HepG2 (cell line): ENCODE measurements around the gene CLEC16A. TPM values are rescaled to one million over a fixed set of nuclear protein-coding genes. Genes with fewer than 3 reads are reported as not detected.
A peak's percentile ranks its signal among the peaks of the same experiment; 100 is the strongest.

Experiments used
- CBX5 ChIP-seq: sonication (generic); formaldehyde crosslinking; IDR thresholded peaks from 2 replicates; pipeline ENCODE4 v1.4.0; 2020; ENCODE audit warnings: missing genetic modification reagents, borderline replicate concordance
- CHD4 ChIP-seq: fragments of 200-600 bp; sonication (generic); IDR thresholded peaks from 2 replicates; pipeline ENCODE4 v1.7.0; 2017; ENCODE audit warnings: mild to moderate bottlenecking, low read length, borderline replicate concordance
- DR1 ChIP-seq: sonication (generic); formaldehyde crosslinking; IDR thresholded peaks from 2 replicates; pipeline ENCODE4 v1.8.0; 2021; ENCODE audit warnings: mild to moderate bottlenecking, missing genetic modification reagents, inconsistent platforms
- ETV6 ChIP-seq: sonication (generic); formaldehyde crosslinking; conservative IDR thresholded peaks from 2 replicates; pipeline ENCODE4 v1.4.0; 2020; ENCODE audit warnings: missing genetic modification reagents
- FLYWCH1 ChIP-seq: sonication (generic); formaldehyde crosslinking; IDR thresholded peaks from 2 replicates; pipeline ENCODE4 v1.8.1; 2023; ENCODE audit warnings: mild to moderate bottlenecking, missing genetic modification reagents
- MBNL3 ChIP-seq: fragments of 250-450 bp; sonication (Bioruptor Pico); conservative IDR thresholded peaks from 2 replicates; pipeline ENCODE4 v1.8.0; 2022; ENCODE audit warnings: mild to moderate bottlenecking, inconsistent platforms
- NFE2L2 ChIP-seq: fragments of 150-350 bp; IDR thresholded peaks from 2 replicates; pipeline ENCODE4 v1.6.1; 2014; ENCODE audit warnings: low read length
- SMARCE1 ChIP-seq: fragments of 450-650 bp; IDR thresholded peaks from 2 replicates; pipeline ENCODE4 v1.6.1; 2017; ENCODE audit warnings: borderline replicate concordance
- SRSF9 ChIP-seq: fragments of 200-400 bp; formaldehyde crosslinking; IDR thresholded peaks from 2 replicates; pipeline ENCODE4 v1.6.1; 2018; ENCODE audit warnings: borderline replicate concordance, mild to moderate bottlenecking, low read depth, low read length; ENCODE audit not compliant: insufficient read depth, poor library complexity, severe bottlenecking
- TAF15 ChIP-seq: fragments of 200-400 bp; formaldehyde crosslinking; IDR thresholded peaks from one replicate; pipeline ENCODE4 v1.6.1; 2018; ENCODE audit warnings: mild to moderate bottlenecking, low read depth, low read length; ENCODE audit not compliant: poor library complexity, severe bottlenecking
- TBX2 ChIP-seq: sonication (generic); formaldehyde crosslinking; IDR thresholded peaks from 2 replicates; pipeline ENCODE4 v1.5.0; 2020; ENCODE audit warnings: missing genetic modification reagents, mild to moderate bottlenecking, borderline replicate concordance
- ZC3H4 ChIP-seq: sonication (generic); formaldehyde crosslinking; IDR thresholded peaks from 2 replicates; pipeline ENCODE4 v1.4.0; 2020; ENCODE audit warnings: missing genetic modification reagents, borderline replicate concordance
- ZFP1 ChIP-seq: IDR thresholded peaks from 2 replicates; pipeline ENCODE4 v1.6.1; 2016
- ZFP90 ChIP-seq: sonication (generic); formaldehyde crosslinking; IDR thresholded peaks from 2 replicates; pipeline ENCODE4 v1.8.0; 2022; ENCODE audit warnings: missing genetic modification reagents, mild to moderate bottlenecking, inconsistent platforms, borderline replicate concordance
- ZNF30 ChIP-seq: sonication (generic); formaldehyde crosslinking; IDR thresholded peaks from 2 replicates; pipeline ENCODE4 v1.5.0; 2020; ENCODE audit warnings: mild to moderate bottlenecking, missing genetic modification reagents
- ZSCAN21 ChIP-seq: sonication (generic); formaldehyde crosslinking; IDR thresholded peaks from 2 replicates; pipeline ENCODE4 v1.8.0; 2022; ENCODE audit warnings: mild to moderate bottlenecking, missing genetic modification reagents, moderate library complexity, borderline replicate concordance
- polyA plus RNA-seq, 8 experiments: library from polyadenylated mRNA; depleted of rRNA in 3 of 8; stranded (reverse) in 7 of 8; unstranded in 1 of 8; fragments of >200 nt; fragmentation: Illumina TruSeq in 4 of 8; extraction: Trizol in 4 of 8; gene quantifications; 2 replicates each; pipeline versions ENCODE4 v1.2.1 to v1.2.3, GENCODE V29; 2011 to 2016; ENCODE audit warnings: low read depth in 4 of 8, missing spikeins in 1 of 8, mixed read lengths in 1 of 8; ENCODE audit not compliant: insufficient read depth in 1 of 8
- total RNA-seq, 5 experiments: library from RNA; depleted of rRNA; stranded (reverse); fragments of >200 nt; fragmentation: Illumina TruSeq; extraction: Trizol; gene quantifications; 2 replicates each; pipeline ENCODE4 v1.2.3, GENCODE V29; 2016; ENCODE audit warnings: low read depth in 1 of 5
- TF ChIP-seq, protein P1 (sequence below): IDR thresholded peaks from 2 replicates; pipeline ENCODE4 v1.6.1; 2016; ENCODE audit warnings: low read depth, control low read depth
- TF ChIP-seq, protein P2 (sequence below): sonication (generic); formaldehyde crosslinking; IDR thresholded peaks from 2 replicates; pipeline ENCODE4 v1.9.0; 2021; ENCODE audit warnings: missing genetic modification reagents, borderline replicate concordance
- TF ChIP-seq, protein P3 (sequence below): sonication (generic); formaldehyde crosslinking; IDR thresholded peaks from 2 replicates; pipeline ENCODE4 v1.4.0; 2020; ENCODE audit warnings: mild to moderate bottlenecking, low read depth, missing genetic modification reagents
- TF ChIP-seq, protein P4 (sequence below): sonication (generic); formaldehyde crosslinking; IDR thresholded peaks from 2 replicates; pipeline ENCODE4 v1.4.0; 2020; ENCODE audit warnings: missing genetic modification reagents, borderline replicate concordance
- TF ChIP-seq, protein P5 (sequence below): IDR thresholded peaks from 2 replicates; pipeline ENCODE4 v1.6.1; 2016

CLEC16A gene
- total and polyA plus RNA-seq, 2 of the 13 experiments (the other 11 are each of a cell fraction or from before 2014, with no cell fraction given): 8.5 to 10.3 TPM

DNA sequence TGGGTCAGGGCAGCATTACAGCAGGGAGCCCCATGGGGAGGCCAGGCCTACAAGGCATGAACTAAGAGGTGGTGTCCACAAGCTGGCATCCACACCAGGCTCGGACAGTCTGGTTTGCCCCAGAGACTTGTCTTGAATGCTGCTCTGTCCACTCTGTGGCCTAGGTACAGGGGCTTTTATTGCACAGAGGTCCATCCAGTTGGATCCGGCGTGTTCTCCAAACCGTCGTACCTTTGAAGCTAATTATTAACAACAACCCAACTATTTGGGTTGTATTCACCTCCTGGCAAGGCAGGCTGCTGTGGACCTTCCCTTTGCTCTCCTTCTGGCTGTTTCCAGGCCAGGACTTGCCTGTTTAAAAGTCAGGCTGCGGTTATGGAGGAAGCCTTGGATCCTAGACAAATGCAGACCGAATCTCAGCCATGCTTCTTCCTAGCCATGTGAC lies 123.4 kb downstream of the CLEC16A start (continued):
- TF ChIP-seq, protein P1, sequence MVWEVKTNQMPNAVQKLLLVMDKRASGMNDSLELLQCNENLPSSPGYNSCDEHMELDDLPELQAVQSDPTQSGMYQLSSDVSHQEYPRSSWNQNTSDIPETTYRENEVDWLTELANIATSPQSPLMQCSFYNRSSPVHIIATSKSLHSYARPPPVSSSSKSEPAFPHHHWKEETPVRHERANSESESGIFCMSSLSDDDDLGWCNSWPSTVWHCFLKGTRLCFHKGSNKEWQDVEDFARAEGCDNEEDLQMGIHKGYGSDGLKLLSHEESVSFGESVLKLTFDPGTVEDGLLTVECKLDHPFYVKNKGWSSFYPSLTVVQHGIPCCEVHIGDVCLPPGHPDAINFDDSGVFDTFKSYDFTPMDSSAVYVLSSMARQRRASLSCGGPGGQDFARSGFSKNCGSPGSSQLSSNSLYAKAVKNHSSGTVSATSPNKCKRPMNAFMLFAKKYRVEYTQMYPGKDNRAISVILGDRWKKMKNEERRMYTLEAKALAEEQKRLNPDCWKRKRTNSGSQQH (CRISPR knock-in tag): 0 out of 2 replicates have a peak, but pooled peaks have one; percentile 33
- no peak for TF ChIP-seq ZSCAN21 (CRISPR knock-in tag)
- TF ChIP-seq CBX5 (CRISPR knock-in tag): no peak
- TF ChIP-seq ZFP1: no peak
- no peak for TF ChIP-seq DR1 (CRISPR knock-in tag)
- TF ChIP-seq, protein P2, sequence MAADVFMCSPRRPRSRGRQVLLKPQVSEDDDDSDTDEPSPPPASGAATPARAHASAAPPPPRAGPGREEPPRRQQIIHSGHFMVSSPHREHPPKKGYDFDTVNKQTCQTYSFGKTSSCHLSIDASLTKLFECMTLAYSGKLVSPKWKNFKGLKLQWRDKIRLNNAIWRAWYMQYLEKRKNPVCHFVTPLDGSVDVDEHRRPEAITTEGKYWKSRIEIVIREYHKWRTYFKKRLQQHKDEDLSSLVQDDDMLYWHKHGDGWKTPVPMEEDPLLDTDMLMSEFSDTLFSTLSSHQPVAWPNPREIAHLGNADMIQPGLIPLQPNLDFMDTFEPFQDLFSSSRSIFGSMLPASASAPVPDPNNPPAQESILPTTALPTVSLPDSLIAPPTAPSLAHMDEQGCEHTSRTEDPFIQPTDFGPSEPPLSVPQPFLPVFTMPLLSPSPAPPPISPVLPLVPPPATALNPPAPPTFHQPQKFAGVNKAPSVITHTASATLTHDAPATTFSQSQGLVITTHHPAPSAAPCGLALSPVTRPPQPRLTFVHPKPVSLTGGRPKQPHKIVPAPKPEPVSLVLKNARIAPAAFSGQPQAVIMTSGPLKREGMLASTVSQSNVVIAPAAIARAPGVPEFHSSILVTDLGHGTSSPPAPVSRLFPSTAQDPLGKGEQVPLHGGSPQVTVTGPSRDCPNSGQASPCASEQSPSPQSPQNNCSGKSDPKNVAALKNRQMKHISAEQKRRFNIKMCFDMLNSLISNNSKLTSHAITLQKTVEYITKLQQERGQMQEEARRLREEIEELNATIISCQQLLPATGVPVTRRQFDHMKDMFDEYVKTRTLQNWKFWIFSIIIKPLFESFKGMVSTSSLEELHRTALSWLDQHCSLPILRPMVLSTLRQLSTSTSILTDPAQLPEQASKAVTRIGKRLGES (CRISPR knock-in tag): no peak
- TF ChIP-seq, protein P3, sequence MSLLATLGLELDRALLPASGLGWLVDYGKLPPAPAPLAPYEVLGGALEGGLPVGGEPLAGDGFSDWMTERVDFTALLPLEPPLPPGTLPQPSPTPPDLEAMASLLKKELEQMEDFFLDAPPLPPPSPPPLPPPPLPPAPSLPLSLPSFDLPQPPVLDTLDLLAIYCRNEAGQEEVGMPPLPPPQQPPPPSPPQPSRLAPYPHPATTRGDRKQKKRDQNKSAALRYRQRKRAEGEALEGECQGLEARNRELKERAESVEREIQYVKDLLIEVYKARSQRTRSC (CRISPR knock-in tag): no peak
- TF ChIP-seq, protein P4, sequence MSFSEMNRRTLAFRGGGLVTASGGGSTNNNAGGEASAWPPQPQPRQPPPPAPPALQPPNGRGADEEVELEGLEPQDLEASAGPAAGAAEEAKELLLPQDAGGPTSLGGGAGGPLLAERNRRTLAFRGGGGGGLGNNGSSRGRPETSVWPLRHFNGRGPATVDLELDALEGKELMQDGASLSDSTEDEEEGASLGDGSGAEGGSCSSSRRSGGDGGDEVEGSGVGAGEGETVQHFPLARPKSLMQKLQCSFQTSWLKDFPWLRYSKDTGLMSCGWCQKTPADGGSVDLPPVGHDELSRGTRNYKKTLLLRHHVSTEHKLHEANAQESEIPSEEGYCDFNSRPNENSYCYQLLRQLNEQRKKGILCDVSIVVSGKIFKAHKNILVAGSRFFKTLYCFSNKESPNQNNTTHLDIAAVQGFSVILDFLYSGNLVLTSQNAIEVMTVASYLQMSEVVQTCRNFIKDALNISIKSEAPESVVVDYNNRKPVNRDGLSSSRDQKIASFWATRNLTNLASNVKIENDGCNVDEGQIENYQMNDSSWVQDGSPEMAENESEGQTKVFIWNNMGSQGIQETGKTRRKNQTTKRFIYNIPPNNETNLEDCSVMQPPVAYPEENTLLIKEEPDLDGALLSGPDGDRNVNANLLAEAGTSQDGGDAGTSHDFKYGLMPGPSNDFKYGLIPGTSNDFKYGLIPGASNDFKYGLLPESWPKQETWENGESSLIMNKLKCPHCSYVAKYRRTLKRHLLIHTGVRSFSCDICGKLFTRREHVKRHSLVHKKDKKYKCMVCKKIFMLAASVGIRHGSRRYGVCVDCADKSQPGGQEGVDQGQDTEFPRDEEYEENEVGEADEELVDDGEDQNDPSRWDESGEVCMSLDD (CRISPR knock-in tag): no peak
- TF ChIP-seq SRSF9: no peak
- TF ChIP-seq SMARCE1: no peak
- no peak for TF ChIP-seq MBNL3
- no peak for TF ChIP-seq ZNF30 (CRISPR knock-in tag)
- TF ChIP-seq FLYWCH1 (CRISPR knock-in tag): no peak
- TF ChIP-seq ZFP90 (CRISPR knock-in tag): no peak
- TF ChIP-seq, protein P5, sequence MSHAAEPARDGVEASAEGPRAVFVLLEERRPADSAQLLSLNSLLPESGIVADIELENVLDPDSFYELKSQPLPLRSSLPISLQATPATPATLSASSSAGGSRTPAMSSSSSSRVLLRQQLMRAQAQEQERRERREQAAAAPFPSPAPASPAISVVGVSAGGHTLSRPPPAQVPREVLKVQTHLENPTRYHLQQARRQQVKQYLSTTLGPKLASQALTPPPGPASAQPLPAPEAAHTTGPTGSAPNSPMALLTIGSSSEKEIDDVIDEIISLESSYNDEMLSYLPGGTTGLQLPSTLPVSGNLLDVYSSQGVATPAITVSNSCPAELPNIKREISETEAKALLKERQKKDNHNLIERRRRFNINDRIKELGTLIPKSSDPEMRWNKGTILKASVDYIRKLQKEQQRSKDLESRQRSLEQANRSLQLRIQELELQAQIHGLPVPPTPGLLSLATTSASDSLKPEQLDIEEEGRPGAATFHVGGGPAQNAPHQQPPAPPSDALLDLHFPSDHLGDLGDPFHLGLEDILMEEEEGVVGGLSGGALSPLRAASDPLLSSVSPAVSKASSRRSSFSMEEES (CRISPR knock-in tag): no peak
- TF ChIP-seq ETV6 (CRISPR knock-in tag): 0 out of 2 replicates have a peak, but pooled peaks have one; percentile 16
- peak; percentile 44; the same call in 1 of the 2 replicates for TF ChIP-seq TBX2 (CRISPR knock-in tag)
- no peak for TF ChIP-seq TAF15
- no peak for TF ChIP-seq NFE2L2
- TF ChIP-seq ZC3H4: no peak
- no peak for TF ChIP-seq CHD4
